Measurements from ENCODE around the gene DCXR. TPM values are rescaled to one million over a fixed set of nuclear protein-coding genes. Genes with fewer than 3 reads are reported as not detected.
A peak's percentile ranks its signal among the peaks of the same experiment; 100 is the strongest.

The DCXR gene
- total RNA-seq, 1 experiment from 2014 or later, result 306 TPM

- TF ChIP-seq YY1 (IDR thresholded peaks at IDR 0.05; ENCODE audit: extremely low read depth, insufficient replicate concordance, low read depth, low read length) (peak; percentile 82), ZFX (IDR thresholded peaks at IDR 0.05) (peak; percentile 93; the same call in 1 of the 2 replicates), POLR2AphosphoS5 (IDR thresholded peaks at IDR 0.05; ENCODE audit: low read depth, low read length) (peak; percentile 93), EZH2phosphoT487 (IDR thresholded peaks at IDR 0.05; ENCODE audit: borderline replicate concordance) (no peak), SIN3A (IDR thresholded peaks at IDR 0.05; ENCODE audit: low read depth) (peak; percentile 97), RAD21 (IDR thresholded peaks at IDR 0.05; ENCODE audit: low read depth) (no peak), ELF1 (IDR thresholded peaks at IDR 0.05; ENCODE audit: borderline replicate concordance, low read depth) (no peak), SP1 (IDR thresholded peaks at IDR 0.05; ENCODE audit: low read depth) (no peak; the same call in 1 of the 2 replicates)
These were observed at the start of gene DCXR (continued) for GRCh38 chr17:82037092-82037888.

GRCh38 chr17:82085931-82086764 is 48.7 kb upstream of the DCXR start:
- H3K36me3 ChIP-seq (ENCODE audit: control insufficient read depth in 1 of 2, insufficient read depth in 2 of 2, low read length in 2 of 2), result peaks cover 76 to 99% of the 10 kb centered on the region in 2 experiments
- ChIA-PET CTCF (no interaction called here), RAD21 (ENCODE audit: low non-redundant PET in 1 of 2, low total read pairs in 2 of 2, uncharacterized antibody in 2 of 2, unreplicated experiment in 2 of 2) (no interaction called here), POLR2A (no interaction called here)
- no peak for ATAC-seq
- no peak overlapping the region for H3K4me2 ChIP-seq (ENCODE audit: low read length)
- no peaks in the 10 kb centered on the region for H3K4me1 ChIP-seq (ENCODE audit: control insufficient read depth in 1 of 2, insufficient read depth in 2 of 2, low read length in 2 of 2)
- no peak overlapping the region for H3K4me3 ChIP-seq (replicated peaks in 1 of 2; ENCODE audit: low read depth in 1 of 2, low read length in 2 of 2)
- H3K9me3 ChIP-seq (ENCODE audit: control insufficient read depth in 1 of 2, insufficient read depth in 1 of 2, low read depth in 1 of 2, low read length in 2 of 2), result no peaks in the 10 kb centered on the region
- no peaks in the 10 kb centered on the region for H3K9me2 ChIP-seq (ENCODE audit: insufficient read depth)
- H4K20me1 ChIP-seq (ENCODE audit: insufficient read depth), result no peaks in the 10 kb centered on the region
- H3K9ac ChIP-seq (ENCODE audit: low read length), result no peak overlapping the region
- H3K79me2 ChIP-seq (ENCODE audit: insufficient read depth, low read length), result peaks cover 58% of the 10 kb centered on the region
- H2AFZ ChIP-seq (ENCODE audit: low read depth, low read length, poor library complexity, severe bottlenecking), result no peak overlapping the region
- no peak for DNase-seq (ENCODE audit: low read depth, low spot score)
- no TSS peak for BruUV-seq (replicated peaks)
- H3K27me3 ChIP-seq (ENCODE audit: insufficient read depth, low read length), result no peaks in the 10 kb centered on the region
- intact Hi-C loops (cut with micrococcal nuclease), result no loop called here
- H3K27ac ChIP-seq (ENCODE audit: low read depth, low read length), result no peak overlapping the region; the same call in 1 of the 2 replicates
- TF ChIP-seq POLR2A (IDR thresholded peaks at IDR 0.05; ENCODE audit: borderline replicate concordance, extremely low read depth, insufficient read depth, insufficient read length) (no peak), EZH2 (IDR thresholded peaks at IDR 0.05) (no peak), JUND (IDR thresholded peaks at IDR 0.05) (no peak), TCF7L2 (IDR thresholded peaks at IDR 0.05; ENCODE audit: borderline replicate concordance, extremely low read depth, insufficient read depth, insufficient read length) (no peak), EZH2phosphoT487 (IDR thresholded peaks at IDR 0.05; ENCODE audit: borderline replicate concordance) (no peak), POLR2AphosphoS5 (IDR thresholded peaks at IDR 0.05; ENCODE audit: low read depth, low read length) (0 out of 2 replicates have a peak, but pooled peaks have one; percentile 9), ZNF274 (IDR thresholded peaks at IDR 0.05; ENCODE audit: low read depth, low read length) (no peak), EGR1 (IDR thresholded peaks at IDR 0.05; ENCODE audit: low read depth) (no peak)
